CD4-positive, alpha-beta T cell treated with Interleukin-1 beta for 1 hour (primary cell): ENCODE results near the gene SLC9A4.
A peak's percentile ranks its signal among the peaks of the same experiment; 100 is the strongest.

Experiments used
- DNase-seq, 2 donors: peaks; one replicate each; pipeline ENCODE4 v3.0.0-alpha.2; 2020 to 2022

SLC9A4 gene

DNA sequence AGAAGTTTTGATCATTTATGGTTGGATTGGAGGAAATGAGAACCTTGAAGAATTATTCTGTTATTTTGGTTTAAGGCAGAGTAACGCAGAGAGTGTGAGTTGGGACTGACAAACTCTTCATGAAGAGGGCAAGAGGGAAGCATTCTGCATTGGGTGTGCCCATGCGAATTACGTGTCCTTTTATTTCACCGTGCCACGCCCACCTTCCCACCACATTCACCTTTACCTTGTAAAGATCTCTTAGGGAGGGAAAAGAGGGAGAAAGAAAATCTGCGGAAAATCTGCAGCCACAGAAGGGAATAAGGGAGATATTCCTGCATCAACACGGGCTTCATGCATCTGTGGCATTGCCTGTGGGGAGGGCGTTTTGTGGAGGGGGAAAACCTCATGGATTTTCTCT is 31.8 kb downstream of the SLC9A4 start:
- no peak for DNase-seq

DNA sequence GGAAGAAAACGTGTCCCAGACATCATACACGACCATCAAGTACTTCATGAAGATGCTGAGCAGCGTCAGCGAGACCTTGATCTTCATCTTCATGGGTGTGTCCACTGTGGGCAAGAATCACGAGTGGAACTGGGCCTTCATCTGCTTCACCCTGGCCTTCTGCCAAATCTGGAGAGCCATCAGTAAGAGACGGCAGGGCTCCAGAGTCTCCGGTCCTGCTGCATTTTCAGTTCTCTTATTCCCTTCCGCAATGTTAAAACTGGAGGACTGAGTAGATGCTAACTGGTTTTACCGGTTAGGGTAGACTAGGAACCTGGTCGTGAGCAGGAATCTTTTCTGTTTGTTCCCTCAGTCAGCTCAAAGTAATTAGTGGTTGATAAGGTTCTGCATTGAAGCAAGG is 32.3 kb downstream of the SLC9A4 start:
- peak; percentile 5 for DNase-seq

DNA sequence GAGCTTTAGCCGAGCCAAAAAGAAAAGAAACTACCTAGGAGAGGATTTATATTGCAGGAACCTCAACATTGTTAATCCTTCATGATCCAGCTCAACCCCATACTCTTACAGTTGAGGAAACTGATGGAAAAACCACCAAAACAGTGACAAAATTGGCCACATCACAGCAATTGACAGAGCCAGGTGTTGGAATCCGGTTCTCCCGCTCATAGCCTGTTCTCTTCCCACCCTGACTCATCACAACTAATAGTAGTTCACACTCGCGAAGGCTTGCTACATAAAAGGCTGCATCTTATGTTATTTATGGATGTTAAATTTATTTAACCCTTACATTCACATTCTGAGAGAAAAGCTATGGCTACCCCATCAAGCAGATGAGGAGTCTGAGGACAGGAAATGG is 33.7 kb downstream of the SLC9A4 start:
- DNase-seq = no peak

DNA sequence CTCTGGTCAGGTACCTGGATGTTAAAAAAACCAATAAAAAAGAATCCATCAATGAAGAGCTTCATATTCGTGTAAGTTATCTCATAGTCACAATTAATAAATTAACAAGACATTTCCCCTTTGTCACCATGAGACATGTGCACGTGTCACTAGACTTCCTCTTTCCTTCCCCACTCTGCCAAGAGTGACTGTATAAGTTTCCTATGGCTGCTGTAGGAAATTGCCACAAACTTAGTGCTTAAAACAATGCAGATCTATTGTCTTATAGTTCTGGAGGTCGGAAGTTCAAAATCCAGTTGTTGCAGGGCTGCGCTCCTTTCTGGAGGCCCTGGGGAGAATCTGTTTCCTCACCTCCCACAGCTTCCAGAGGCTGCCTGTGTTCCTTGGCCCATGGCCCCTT is 35.8 kb downstream of the SLC9A4 start:
- DNase-seq = peak in 1 of 2 donors; percentile 29

DNA sequence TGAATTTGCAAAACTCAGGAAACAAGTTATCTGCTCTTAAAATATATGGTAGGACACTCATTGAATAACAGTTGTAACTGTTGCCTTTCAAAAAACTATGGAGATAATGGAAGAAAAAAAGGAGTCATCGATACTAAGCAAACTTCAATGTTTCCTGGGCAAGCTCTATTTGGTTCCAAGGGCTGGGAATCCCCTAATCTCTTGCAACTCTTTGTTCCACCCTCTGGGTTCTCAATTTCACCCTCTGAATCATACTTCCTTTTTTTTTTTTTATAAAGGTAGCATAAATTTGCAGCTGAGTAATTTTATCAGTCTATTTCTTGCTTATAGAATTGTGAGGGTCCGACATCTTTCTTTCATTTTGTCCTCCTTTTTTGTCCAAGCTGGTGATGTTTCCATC is 36.7 kb downstream of the SLC9A4 start:
- peak in 1 of 2 donors; percentile 13 for DNase-seq

DNA sequence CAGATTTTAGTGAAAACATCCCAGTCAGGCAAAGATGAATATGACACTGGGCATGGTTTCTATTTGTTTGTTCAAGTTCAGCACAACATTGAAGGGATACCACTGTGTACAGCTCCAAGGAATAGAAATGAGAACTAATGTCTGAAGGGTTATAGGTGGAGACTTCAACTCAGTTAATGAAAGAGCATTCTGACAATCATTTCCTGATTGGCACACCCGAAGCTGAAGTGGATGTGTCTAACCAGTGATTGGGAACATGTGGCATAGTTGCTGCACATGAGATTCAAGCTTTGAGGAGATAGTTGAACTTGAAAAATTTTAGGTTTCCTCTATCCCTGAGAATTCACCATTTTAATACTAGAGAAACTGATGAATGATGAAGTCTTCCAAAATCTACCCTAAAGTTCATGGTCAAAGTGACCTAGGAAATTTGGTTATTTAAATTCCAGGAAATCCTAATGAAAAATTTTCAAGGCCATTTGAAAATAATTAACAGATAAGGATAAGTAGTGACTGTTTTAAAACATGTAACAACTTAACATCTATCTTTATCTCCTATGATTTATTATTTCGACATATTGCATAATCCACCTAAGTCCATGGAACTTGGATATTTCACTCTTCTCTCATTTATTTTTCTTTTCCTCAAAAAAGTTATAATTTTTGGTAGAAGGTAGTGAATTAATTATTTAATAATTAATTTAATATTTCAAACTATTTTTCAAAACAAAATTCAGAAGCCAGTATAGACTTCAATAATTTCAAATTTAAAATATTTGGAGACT is 38.0 kb downstream of the SLC9A4 start:
- DNase-seq = no peak

DNA sequence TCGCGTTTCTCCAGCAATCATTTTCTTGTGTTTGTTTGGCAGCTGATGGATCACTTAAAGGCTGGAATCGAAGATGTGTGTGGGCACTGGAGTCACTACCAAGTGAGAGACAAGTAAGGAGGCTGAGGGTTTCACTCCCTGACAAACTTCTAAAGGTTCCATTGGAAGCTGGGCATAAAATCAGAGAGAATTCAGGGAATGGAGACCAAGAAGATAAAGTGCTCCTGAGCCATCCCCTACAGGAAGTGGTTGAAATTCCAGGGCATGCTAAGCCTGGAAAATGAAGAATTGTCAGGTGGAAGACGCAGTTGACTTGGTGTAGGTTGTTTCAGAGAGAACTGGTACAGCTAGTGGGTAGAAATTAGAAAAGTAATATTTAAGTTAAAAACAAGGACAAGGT is 39.1 kb downstream of the SLC9A4 start:
- no peak for DNase-seq

DNA sequence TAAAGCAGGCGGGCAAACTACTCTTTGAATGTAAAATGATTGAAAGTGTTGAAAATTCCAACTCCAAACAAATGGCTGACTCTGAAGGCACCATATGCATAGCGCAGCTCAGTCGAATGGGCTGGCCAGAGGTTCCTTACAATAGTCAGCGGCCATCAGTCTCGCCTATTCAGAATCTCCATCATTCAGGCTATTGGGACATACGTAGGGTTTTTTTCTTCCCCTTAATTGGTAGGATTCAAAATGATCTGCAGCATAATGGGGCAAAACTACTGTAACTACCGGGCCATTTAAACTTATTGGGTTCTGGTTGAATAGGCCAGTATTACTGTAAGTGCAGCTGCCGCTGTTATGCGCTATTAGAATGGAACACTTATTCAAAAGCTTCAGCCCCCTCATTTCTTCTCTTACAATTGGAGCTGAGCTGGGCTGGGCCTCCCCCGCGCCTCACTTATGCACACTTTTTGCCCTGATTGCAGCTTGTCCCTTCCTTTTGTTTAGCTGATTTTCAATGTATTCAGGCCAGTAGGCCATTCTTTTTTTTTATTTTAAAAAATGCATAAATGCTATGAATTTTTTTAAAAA is 40.4 kb downstream of the SLC9A4 start:
- no peak for DNase-seq

DNA sequence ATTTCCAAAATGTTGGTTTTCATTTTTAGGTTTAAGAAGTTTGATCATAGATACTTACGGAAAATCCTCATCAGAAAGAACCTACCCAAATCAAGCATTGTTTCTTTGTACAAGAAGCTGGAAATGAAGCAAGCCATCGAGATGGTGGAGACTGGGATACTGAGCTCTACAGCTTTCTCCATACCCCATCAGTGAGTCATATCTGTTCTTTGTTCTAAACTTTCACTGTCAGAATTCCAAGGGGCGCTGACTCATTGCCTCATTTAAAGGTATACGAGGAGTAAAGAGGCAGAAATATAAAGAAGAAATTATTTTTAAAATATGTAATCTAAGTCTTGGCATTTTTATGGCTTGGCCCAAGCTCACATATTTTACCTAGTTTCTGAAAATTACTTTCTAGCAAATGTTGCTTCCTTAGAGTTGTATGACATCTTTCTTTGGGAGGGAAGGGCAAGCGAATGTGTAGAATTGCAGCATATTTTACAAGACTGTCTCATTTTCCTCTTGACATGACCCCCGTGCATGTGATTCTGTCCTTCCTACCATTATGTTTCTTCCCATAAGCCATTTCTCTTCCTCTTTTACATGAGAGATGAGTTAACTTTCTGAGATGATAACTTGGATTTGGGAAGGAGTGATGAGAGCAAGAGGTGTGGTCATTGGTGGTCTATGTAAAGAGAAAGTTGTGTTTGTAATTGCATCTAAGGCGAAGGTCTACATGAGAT is 41.2 kb downstream of the SLC9A4 start:
- DNase-seq = no peak

DNA sequence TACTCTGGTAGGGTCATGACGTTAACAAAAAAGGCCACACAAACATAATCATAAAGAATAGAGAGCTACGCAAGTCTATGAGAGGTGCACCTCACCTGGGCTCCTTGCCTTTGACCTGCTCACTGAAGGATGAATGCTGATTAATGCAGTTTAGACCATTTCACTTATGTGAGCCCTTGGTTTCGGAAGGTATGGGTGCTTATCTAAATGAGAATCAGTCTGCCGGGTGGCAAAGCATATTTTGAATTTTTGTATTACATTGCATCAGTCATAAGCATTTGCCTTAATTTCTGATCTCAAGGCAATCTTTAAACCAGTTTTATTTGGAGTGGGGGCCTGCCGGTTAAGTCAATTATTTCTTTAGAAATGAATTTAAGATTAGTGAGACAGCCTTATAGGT is 42.8 kb downstream of the SLC9A4 start:
- DNase-seq = no peak

DNA sequence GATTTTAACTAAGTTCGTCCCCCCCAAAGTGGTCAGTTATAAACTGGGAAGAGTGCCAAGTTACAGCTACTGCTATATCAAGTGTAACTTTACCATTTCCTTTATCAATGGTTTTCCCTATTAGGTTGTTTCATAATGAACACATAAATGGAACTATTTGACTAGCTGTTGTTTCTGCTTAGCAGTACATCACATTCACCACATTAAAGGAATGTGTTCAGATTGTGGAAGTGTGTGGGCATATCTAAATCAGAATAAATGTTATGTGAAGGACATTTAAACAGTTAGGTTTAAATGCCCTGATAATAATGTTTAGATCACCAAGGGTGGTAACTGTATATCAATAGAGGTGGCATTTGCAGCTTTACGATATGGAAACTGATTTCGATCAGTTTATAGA is 45.1 kb downstream of the SLC9A4 start:
- no peak for DNase-seq

DNA sequence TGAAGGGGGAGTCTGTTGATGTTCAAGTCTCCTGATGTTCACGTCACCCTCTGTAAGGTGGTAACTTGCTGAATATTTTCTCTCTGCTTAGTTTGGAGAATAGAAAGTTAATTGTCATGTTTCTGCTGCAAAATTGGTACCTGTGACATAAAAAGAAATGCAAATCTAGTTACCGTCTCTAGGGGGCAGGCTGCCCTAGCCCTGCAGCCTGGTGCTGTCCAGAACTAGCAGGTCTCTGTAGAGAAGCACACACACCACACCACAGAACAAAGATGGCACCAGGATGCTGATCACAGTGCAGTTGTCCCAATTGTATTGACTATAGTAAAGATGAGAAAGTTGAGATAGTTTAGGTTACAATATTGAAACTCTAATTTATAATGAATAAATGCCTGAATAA is 47.0 kb downstream of the SLC9A4 start:
- peak in 1 of 2 donors; percentile 19 for DNase-seq

DNA sequence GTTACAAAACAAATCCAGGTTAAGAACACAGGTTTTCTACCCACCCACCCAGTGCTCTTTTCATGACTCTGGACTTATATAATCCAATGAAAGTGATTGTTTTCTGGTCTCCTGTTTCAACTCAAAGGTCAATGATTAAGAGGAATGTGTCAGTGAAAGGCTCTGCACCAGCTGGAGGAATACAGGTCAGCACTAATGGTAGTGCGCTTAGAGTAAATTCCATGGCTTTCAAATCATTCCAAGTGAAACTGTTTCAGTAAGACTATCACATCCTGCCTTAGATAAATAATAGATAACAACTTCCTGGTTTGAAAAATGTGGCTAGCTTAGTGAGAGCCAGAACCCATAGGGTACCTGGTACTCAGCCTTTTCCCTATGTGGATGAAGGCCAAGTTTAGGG is 47.8 kb downstream of the SLC9A4 start:
- DNase-seq = no peak

DNA sequence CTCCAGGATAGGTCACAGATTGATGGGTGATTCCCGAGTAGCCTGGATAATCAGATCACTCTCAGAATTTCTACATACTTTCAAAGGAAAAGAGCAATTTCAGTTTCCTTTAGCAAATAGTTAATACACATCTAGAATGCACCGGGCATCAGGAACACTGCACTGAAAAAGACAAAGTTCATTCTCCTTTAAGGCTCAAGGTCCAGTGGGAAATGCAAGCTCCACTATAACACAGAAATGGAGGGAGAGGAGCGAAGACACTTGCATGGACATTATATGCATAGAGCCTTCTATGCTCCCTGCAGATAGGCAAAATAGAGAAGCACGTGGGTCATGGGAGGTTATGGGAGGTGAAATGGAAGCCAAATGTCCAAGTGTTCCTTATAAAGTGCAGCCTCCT is 49.1 kb downstream of the SLC9A4 start:
- no peak for DNase-seq

DNA sequence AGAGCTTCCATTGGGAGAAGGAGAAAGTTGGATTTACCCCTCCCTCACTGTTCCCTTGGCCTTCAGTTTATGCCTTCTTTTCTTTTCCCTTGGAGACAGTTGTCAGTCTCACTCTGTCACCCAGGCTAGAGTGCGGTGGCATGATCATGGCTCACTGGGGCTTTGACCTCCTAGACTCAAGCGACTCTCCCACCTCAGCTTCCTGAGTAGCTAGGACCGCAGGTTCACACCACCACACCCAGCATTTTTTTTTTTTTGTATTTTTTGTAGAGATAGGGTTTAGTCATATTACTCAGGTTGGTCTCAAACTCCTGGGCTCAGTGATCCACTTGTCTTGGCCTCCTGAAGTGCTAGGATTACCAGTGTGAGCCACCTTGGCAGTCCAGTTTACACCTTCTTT is 49.9 kb downstream of the SLC9A4 start:
- DNase-seq = peak; percentile 15 to 38

DNA sequence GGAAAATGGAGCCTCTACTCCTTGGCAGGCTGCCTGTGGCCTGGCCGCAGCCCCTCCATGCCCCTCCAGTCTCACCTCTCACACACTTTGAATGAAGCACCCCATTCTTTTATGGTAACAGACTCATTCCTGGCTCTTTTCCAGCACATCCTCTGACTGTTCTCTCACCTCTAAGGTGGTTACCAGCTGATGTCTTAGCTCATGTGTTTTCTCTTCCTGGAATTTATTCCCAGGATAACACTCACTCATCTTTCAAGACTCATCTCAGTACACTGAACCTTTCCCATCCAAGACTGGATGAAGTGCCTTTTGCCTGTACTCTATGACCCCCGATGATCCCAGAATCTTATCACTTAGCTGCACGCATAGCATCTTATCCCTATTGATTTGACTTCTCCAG is 50.6 kb downstream of the SLC9A4 start:
- no peak for DNase-seq

DNA sequence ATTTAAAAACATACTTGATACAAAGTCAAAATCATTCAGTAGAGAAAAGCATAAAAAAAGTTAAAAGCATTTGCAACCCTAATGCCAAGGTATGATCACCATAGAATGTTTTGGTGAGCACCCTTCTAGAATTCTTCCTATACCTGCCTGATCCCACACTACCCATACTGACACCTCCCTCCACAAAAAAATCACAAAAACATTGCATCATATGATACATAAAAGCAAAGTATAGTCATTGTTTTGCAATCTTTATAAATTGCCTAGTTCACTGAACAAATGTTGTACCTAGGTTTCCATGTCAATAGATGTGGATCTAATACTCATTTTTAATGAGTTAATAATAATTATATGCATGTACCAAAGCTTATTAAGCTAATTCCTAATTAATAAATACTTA is 54.1 kb downstream of the SLC9A4 start:
- no peak for DNase-seq

DNA sequence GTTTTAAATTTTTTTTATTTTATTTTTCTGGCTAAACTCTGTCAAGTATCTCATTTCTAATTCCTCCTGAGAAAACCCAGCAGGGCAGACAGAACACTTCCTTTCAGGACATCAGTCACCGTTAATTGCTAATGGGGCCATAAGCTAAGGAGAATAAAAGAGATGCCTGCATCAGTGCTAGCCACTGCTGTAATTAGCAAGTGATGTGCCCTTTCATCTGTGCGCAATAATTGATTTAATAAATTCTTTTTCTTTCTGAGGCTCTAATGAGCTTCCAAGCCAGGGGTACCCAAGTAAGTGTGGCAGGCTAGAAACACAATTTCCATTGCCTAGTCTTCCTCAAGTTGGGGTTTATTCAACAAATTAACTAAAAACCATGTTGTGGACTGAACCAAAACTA is 65.5 kb downstream of the SLC9A4 start:
- no peak for DNase-seq

DNA sequence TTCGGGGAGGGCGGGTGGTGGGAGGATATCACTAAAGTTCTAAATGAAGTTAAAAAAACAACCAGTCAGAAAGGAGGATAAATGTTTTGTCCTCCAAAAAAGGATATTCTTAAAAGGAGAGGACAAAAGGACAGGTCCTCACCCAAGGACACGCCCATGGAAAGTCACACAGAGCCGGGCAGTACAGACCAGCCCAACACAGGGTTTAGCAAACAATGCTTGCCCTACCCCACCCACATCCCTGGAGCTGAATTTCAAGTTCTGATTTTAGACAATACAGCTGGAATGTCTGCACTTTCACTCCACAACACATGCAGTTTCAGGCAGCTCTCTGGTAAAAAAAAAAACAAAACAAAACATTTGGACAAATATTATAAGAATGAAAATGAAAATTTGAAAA is 67.9 kb downstream of the SLC9A4 start:
- no peak for DNase-seq

DNA sequence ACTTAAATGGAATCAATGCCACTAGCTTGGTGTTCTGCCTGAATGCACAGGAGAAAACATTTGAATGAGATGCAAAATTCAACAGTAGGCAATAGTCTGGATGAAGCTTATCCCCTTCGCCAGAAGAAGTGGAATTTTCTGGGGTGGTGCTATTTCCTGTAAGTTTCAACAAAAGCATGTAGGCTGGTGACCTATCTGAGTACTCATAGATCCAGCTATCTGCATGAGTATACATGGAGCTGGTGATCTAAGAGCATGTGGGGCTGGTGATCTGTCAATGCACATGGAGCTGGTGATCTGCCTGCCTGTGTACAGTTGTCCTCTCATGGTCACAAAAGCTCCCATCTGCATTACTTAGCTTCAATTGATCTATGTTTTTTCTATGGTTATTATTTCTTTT is 71.2 kb downstream of the SLC9A4 start:
- DNase-seq = no peak

DNA sequence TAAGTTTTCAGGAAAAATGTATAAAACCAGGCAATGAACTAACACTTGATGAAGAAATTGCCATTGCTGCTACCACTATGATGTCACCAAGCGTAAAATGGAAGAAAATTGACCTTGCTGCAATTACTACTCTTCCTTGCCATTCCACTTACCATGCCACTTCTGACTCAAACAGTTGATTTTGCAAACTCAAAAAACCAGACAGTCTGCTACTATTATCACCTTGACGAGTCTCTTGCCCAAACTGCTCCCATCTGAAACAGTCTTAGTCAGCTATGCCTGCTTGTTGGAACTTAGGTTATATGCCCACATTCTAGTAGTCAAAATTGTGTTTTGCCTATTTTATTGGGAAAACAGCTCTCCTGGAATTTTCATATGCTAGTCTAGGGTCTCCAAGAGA is 74.4 kb downstream of the SLC9A4 start:
- DNase-seq = no peak

DNA sequence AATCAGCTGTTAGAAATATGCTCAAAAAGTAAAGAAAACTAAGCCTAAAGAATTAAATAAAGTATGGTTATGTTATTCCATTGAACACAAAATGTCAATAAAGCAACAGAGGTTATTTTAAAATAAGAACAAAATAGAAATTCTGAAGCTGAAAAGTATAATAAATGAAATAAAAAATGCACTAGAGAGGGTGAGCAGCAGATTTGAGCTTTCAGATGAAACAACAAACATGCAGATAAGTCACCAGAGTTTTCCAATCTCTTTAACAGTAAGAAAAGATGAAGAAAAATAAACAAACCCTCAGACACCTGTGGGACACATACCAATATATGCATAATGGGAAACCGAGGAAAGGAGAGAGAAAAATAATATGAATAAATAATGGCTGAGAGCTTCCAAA is 76.0 kb downstream of the SLC9A4 start:
- DNase-seq = no peak

DNA sequence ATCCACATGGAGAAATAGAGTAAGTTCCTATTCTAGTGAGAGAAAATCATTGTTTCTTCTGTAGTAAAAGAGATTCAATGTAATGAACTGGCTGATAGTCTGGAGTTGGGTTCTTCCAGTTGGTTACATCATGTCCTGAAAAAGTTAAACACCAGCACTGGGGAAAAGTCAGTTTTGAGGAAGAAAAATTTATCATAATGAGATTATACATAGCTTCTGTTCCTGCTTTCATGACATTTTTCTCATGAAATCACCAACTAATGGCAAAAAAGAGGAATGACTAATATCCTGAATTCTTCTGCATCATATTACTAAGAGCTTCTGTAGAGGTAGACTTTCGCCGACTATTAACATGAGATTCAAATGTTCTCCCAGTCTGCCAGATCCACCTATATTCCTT is 77.1 kb downstream of the SLC9A4 start:
- no peak for DNase-seq
